Measurements from ENCODE around the gene CEBPA.

GRCh38 chr19:33317517-33317916 is 15.2 kb upstream of the CEBPA start:
- TF ChIP-seq EZH2 (IDR thresholded peaks at IDR 0.05; ENCODE audit: borderline replicate concordance, low read depth, low read length, severe bottlenecking), result no peak
- TF ChIP-seq CTCF (IDR thresholded peaks at IDR 0.05; ENCODE audit: borderline replicate concordance, extremely low read depth, low read length, poor library complexity, severe bottlenecking), result no peak
